ENCODE measurements around the gene SLC52A3. TPM values are rescaled to one million over a fixed set of nuclear protein-coding genes. Genes with fewer than 3 reads are reported as not detected.

SLC52A3 gene
- total and polyA plus RNA-seq, 9 of the 15 experiments (the other 6 are each of a cell fraction or from before 2014, with no cell fraction given), result 0.06 to 0.60 (median 0.11) TPM

DNA sequence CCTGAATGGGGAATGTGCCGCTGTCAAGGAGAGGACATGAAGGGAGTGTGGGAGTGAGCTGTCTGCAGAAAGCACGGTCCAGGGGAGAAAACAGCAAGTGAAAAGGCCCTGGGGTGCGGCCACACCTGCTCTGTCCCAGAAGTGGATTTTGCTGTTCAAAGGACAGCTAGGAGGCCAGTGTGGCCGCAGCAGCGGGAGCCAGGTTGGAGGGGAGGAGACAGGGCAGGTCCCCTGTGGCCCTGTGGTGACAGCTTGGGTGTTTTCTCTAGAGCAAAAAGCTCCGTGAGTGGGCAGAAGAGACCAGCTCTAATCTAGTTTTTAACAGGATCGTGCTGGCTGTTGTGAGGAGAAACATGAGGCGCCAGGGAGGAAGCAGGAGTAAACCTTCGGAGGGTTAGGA lies 4.5 kb upstream of the SLC52A3 start:
- intact Hi-C loops (cut with micrococcal nuclease) (no loop called here), in situ Hi-C loops (cut with MboI) (no loop called here)
- POLR2A ChIA-PET, result interaction anchor here (0.6 to 1.2 kb wide), 4 partner anchors 8 to 230 kb away, joined by 3 to 4 read pairs (median 3); no protein-coding TSS in a partner anchor
- TF ChIP-seq, protein P1, sequence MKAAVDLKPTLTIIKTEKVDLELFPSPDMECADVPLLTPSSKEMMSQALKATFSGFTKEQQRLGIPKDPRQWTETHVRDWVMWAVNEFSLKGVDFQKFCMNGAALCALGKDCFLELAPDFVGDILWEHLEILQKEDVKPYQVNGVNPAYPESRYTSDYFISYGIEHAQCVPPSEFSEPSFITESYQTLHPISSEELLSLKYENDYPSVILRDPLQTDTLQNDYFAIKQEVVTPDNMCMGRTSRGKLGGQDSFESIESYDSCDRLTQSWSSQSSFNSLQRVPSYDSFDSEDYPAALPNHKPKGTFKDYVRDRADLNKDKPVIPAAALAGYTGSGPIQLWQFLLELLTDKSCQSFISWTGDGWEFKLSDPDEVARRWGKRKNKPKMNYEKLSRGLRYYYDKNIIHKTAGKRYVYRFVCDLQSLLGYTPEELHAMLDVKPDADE (conservative IDR thresholded peaks at IDR 0.05; ENCODE audit: control insufficient read depth, low read depth, low read length), result no peak
- TF ChIP-seq, protein P2, sequence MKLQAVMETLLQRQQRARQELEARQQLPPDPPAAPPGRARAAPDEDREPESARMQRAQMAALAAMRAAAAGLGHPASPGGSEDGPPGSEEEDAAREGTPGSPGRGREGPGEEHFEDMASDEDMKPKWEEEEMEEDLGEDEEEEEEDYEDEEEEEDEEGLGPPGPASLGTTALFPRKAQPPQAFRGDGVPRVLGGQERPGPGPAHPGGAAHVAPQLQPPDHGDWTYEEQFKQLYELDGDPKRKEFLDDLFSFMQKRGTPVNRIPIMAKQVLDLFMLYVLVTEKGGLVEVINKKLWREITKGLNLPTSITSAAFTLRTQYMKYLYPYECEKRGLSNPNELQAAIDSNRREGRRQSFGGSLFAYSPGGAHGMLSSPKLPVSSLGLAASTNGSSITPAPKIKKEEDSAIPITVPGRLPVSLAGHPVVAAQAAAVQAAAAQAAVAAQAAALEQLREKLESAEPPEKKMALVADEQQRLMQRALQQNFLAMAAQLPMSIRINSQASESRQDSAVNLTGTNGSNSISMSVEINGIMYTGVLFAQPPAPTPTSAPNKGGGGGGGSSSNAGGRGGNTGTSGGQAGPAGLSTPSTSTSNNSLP (IDR thresholded peaks at IDR 0.05; ENCODE audit: borderline replicate concordance, low read depth, low read length), result no peak
- TF ChIP-seq, protein P3, sequence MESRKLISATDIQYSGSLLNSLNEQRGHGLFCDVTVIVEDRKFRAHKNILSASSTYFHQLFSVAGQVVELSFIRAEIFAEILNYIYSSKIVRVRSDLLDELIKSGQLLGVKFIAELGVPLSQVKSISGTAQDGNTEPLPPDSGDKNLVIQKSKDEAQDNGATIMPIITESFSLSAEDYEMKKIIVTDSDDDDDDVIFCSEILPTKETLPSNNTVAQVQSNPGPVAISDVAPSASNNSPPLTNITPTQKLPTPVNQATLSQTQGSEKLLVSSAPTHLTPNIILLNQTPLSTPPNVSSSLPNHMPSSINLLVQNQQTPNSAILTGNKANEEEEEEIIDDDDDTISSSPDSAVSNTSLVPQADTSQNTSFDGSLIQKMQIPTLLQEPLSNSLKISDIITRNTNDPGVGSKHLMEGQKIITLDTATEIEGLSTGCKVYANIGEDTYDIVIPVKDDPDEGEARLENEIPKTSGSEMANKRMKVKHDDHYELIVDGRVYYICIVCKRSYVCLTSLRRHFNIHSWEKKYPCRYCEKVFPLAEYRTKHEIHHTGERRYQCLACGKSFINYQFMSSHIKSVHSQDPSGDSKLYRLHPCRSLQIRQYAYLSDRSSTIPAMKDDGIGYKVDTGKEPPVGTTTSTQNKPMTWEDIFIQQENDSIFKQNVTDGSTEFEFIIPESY (CRISPR knock-in tag; IDR thresholded peaks at IDR 0.05), result peak; percentile 44; the same call in 1 of the 2 replicates
- H3K9me1 ChIP-seq (ENCODE audit: control insufficient read depth, insufficient read depth, low read length), result no peaks in the 10 kb centered on the region
- H3K9ac ChIP-seq (ENCODE audit: insufficient read depth in 1 of 2, low read depth in 2 of 2, low read length in 2 of 2), result peak overlapping the region in 1 of 2 experiments; percentile 48; a peak in 1 of 4 replicates
- no TSS peak for BruUV-seq (replicated peaks)
- no peak for DNase-seq (ENCODE audit: extremely low read depth in 1 of 4, low spot score in 3 of 4)
- 28% methylated on average over 8 of the region's 9 CpGs for WGBS (ENCODE audit: insufficient coverage, low coverage, missing lambda C conversion rate)
- H3K36me3 ChIP-seq (ENCODE audit: control insufficient read depth, insufficient read depth, low read length), result no peaks in the 10 kb centered on the region
- peaks cover 16 to 23% of the 10 kb centered on the region in 2 experiments for H3K4me1 ChIP-seq (replicated peaks in 1 of 2; ENCODE audit: control insufficient read depth in 2 of 2, insufficient read depth in 2 of 2, low read length in 2 of 2)
- no peak overlapping the region for H3K4me3 ChIP-seq
- ATAC-seq, result no peak
- H3K79me2 ChIP-seq (ENCODE audit: control insufficient read depth, insufficient read depth, low read length), result no peaks in the 10 kb centered on the region
- no peaks in the 10 kb centered on the region for H3K9me3 ChIP-seq (replicated peaks; ENCODE audit: control insufficient read depth, insufficient read depth, low read depth, low read length)
- FAIRE-seq, result no peak
- H2AFZ ChIP-seq (ENCODE audit: low read depth, low read length), result no peak overlapping the region
- CTCF ChIA-PET (ENCODE audit: low intra/inter-chr PET ratio), result no interaction called here
- no peak overlapping the region for H3K27ac ChIP-seq (ENCODE audit: extremely low read depth, low read depth, low read length)
- H4K20me1 ChIP-seq (replicated peaks; ENCODE audit: control insufficient read depth, insufficient read depth, low read length), result no peaks in the 10 kb centered on the region
- H3K4me2 ChIP-seq (ENCODE audit: insufficient read depth, low read length), result no peak overlapping the region
- H3K27me3 ChIP-seq (ENCODE audit: control insufficient read depth in 2 of 2, insufficient read depth in 2 of 2, low read length in 2 of 2), result no peaks in the 10 kb centered on the region

Data from K562 (cell line).